HCT116 (cell line): ENCODE results near the gene TBL1X.

Source experiments
- EGR1 ChIP-seq: IDR thresholded peaks from 2 replicates; pipeline ENCODE4 v1.6.1; 2012; ENCODE audit warnings: low read depth
- EZH2 ChIP-seq: fragments of 200-600 bp; sonication (generic); IDR thresholded peaks from 2 replicates; pipeline ENCODE4 v1.6.1; 2017; ENCODE audit warnings: antibody characterized with exemption, mixed run types
- FOSL1 ChIP-seq: IDR thresholded peaks from 2 replicates; pipeline ENCODE4 v1.6.1; 2012; ENCODE audit warnings: low read depth
- JUND ChIP-seq: IDR thresholded peaks from 2 replicates; pipeline ENCODE4 v1.6.1; 2012
- POLR2A ChIP-seq: IDR thresholded peaks from 2 replicates; pipeline ENCODE4 v1.7.0; 2011; ENCODE audit warnings: borderline replicate concordance; ENCODE audit not compliant: insufficient read depth, insufficient read length; ENCODE audit errors: extremely low read depth
- POLR2AphosphoS5 ChIP-seq: IDR thresholded peaks from 2 replicates; pipeline ENCODE4 v1.6.1; 2011; ENCODE audit warnings: mild to moderate bottlenecking, low read depth, low read length, moderate library complexity
- RAD21 ChIP-seq: IDR thresholded peaks from 2 replicates; pipeline ENCODE4 v1.6.1; 2012; ENCODE audit warnings: low read depth, mild to moderate bottlenecking
- SRF ChIP-seq: IDR thresholded peaks from 2 replicates; pipeline ENCODE4 v1.6.1; 2012; ENCODE audit warnings: low read depth
- TCF7L2 ChIP-seq: IDR thresholded peaks from 2 replicates; pipeline ENCODE4 v1.7.0; 2011; ENCODE audit warnings: borderline replicate concordance, inconsistent platforms; ENCODE audit not compliant: insufficient read depth, insufficient read length; ENCODE audit errors: extremely low read depth
- YY1 ChIP-seq: IDR thresholded peaks from 2 replicates; pipeline ENCODE4 v1.6.1; 2011; ENCODE audit warnings: low read length, low read depth, moderate library complexity, mild to moderate bottlenecking; ENCODE audit not compliant: insufficient replicate concordance; ENCODE audit errors: extremely low read depth
- TF ChIP-seq, protein P1 (sequence below), 3 experiments: fragments of 200-600 bp in 1 of 3; sonication (generic) in 1 of 3; IDR thresholded peaks in 2 of 3; conservative IDR thresholded peaks in 1 of 3; 2 replicates each; pipeline ENCODE4 v1.5.1; 2012 to 2017; ENCODE audit warnings: low read depth in 2 of 3, low read length in 2 of 3, antibody characterized with exemption in 1 of 3, borderline replicate concordance in 1 of 3, control low read depth in 1 of 3, mild to moderate bottlenecking in 1 of 3, mixed read lengths in 1 of 3, mixed run types in 1 of 3, moderate library complexity in 1 of 3; ENCODE audit not compliant: insufficient read depth in 1 of 3
- TF ChIP-seq, protein P2 (sequence below): IDR thresholded peaks from 2 replicates; pipeline ENCODE4 v1.6.1; 2012; ENCODE audit warnings: low read depth
- TF ChIP-seq, protein P3 (sequence below): IDR thresholded peaks from 2 replicates; pipeline ENCODE4 v1.6.1; 2012

DNA sequence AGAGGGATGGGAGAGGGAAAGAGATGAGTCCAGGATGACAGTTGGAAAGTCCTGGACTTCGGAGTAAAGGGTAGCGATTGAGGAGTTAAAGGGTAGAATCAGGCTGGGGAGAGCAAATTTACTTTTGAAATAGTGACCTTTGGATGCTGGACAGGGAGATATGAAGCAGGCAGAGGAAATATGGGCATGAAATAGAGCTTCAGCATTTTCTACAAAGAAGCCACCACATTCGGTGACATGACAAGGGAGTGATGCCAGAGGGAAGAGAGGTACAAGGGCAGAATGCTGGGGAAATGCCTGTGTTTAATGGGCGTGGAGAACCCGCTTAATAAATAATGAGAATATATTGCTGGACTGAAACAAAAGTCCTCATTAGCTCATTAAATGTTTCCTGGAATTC lies 92.7 kb downstream of the TBL1X start:
- TF ChIP-seq, protein P1, sequence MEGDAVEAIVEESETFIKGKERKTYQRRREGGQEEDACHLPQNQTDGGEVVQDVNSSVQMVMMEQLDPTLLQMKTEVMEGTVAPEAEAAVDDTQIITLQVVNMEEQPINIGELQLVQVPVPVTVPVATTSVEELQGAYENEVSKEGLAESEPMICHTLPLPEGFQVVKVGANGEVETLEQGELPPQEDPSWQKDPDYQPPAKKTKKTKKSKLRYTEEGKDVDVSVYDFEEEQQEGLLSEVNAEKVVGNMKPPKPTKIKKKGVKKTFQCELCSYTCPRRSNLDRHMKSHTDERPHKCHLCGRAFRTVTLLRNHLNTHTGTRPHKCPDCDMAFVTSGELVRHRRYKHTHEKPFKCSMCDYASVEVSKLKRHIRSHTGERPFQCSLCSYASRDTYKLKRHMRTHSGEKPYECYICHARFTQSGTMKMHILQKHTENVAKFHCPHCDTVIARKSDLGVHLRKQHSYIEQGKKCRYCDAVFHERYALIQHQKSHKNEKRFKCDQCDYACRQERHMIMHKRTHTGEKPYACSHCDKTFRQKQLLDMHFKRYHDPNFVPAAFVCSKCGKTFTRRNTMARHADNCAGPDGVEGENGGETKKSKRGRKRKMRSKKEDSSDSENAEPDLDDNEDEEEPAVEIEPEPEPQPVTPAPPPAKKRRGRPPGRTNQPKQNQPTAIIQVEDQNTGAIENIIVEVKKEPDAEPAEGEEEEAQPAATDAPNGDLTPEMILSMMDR (IDR thresholded peaks at IDR 0.05 in 2 of 3, conservative IDR thresholded peaks at IDR 0.05 in 1 of 3; ENCODE audit: borderline replicate concordance in 1 of 3, insufficient read depth in 1 of 3, low read depth in 2 of 3, low read length in 2 of 3), result no peak
- TF ChIP-seq, protein P2, sequence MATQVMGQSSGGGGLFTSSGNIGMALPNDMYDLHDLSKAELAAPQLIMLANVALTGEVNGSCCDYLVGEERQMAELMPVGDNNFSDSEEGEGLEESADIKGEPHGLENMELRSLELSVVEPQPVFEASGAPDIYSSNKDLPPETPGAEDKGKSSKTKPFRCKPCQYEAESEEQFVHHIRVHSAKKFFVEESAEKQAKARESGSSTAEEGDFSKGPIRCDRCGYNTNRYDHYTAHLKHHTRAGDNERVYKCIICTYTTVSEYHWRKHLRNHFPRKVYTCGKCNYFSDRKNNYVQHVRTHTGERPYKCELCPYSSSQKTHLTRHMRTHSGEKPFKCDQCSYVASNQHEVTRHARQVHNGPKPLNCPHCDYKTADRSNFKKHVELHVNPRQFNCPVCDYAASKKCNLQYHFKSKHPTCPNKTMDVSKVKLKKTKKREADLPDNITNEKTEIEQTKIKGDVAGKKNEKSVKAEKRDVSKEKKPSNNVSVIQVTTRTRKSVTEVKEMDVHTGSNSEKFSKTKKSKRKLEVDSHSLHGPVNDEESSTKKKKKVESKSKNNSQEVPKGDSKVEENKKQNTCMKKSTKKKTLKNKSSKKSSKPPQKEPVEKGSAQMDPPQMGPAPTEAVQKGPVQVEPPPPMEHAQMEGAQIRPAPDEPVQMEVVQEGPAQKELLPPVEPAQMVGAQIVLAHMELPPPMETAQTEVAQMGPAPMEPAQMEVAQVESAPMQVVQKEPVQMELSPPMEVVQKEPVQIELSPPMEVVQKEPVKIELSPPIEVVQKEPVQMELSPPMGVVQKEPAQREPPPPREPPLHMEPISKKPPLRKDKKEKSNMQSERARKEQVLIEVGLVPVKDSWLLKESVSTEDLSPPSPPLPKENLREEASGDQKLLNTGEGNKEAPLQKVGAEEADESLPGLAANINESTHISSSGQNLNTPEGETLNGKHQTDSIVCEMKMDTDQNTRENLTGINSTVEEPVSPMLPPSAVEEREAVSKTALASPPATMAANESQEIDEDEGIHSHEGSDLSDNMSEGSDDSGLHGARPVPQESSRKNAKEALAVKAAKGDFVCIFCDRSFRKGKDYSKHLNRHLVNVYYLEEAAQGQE, result no peak
- TF ChIP-seq SRF (no peak), EZH2 (no peak), TCF7L2 (no peak), POLR2AphosphoS5 (no peak), POLR2A (no peak), EGR1 (no peak), FOSL1 (no peak), JUND (no peak), RAD21 (no peak), YY1 (no peak)
- TF ChIP-seq, protein P3, sequence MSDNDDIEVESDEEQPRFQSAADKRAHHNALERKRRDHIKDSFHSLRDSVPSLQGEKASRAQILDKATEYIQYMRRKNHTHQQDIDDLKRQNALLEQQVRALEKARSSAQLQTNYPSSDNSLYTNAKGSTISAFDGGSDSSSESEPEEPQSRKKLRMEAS, result no peak
